GM12872 (cell line): Measurements from ENCODE around the gene TNC.

Source experiments
- TF ChIP-seq, protein P1 (sequence below): IDR thresholded peaks from 3 replicates; pipeline ENCODE4 v1.5.1; 2011; ENCODE audit warnings: low read depth, mild to moderate bottlenecking, low read length, moderate library complexity; ENCODE audit not compliant: insufficient read depth

Gene TNC

DNA sequence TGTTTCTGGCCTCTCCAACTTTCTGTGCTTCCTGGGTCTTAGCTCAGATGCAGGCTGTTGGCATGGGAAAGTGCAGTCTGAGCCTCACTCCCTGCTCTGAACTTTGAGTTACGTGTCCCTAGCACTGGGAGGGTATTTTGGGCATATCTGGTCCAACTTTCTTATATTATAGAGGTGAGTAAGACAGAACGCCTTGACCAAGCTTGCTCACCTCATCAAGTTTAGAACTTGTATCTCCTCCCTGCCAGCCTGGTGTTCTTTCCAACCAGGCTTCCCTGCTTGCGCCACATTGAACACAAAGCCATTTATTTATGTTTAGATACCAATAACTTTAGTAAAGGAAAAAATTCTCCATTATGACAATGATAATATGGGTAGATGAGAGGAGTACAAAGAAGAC, 33.2 kb downstream of the TNC start:
- TF ChIP-seq, protein P1, sequence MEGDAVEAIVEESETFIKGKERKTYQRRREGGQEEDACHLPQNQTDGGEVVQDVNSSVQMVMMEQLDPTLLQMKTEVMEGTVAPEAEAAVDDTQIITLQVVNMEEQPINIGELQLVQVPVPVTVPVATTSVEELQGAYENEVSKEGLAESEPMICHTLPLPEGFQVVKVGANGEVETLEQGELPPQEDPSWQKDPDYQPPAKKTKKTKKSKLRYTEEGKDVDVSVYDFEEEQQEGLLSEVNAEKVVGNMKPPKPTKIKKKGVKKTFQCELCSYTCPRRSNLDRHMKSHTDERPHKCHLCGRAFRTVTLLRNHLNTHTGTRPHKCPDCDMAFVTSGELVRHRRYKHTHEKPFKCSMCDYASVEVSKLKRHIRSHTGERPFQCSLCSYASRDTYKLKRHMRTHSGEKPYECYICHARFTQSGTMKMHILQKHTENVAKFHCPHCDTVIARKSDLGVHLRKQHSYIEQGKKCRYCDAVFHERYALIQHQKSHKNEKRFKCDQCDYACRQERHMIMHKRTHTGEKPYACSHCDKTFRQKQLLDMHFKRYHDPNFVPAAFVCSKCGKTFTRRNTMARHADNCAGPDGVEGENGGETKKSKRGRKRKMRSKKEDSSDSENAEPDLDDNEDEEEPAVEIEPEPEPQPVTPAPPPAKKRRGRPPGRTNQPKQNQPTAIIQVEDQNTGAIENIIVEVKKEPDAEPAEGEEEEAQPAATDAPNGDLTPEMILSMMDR: no peak

DNA sequence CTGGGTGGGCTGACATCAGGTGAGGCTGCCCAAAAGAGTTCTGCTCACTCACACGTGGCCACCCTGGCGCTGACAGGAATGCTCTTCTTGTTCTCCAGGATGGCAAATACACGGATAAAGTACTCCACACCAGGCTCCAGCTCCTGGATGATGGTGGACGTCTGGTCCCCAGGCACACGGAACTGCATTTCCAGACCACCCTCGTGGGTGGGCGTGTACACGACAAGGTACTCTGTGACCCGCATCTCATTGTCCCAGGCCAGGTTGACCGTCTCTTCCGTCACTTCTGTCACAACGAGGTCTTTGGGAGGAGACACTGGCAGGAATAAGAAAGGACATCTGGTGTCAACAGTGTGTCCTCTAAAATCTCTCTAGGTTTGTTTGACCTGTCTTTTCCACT, 33.8 kb downstream of the TNC start:
- TF ChIP-seq, protein P1: no peak

DNA sequence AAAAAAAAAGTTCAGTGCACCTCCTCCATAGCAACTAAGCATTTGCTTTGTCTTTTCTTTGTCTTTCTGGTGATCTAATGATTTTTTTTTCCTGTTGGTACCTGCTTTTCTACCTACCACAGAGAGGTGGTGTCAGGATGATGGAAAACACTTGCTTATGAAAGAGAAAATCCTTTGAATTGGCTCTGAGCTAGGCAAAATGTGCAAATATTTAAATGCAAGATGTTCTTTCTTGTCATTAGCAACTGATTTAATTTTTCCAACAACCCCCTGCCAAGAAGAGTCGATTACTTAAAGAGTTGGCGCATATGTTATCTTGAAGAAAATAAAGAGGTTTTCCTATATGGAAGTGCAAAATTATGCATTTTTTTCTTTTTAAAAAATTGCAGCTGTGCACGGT, 37.7 kb downstream of the TNC start:
- TF ChIP-seq, protein P1: no peak

DNA sequence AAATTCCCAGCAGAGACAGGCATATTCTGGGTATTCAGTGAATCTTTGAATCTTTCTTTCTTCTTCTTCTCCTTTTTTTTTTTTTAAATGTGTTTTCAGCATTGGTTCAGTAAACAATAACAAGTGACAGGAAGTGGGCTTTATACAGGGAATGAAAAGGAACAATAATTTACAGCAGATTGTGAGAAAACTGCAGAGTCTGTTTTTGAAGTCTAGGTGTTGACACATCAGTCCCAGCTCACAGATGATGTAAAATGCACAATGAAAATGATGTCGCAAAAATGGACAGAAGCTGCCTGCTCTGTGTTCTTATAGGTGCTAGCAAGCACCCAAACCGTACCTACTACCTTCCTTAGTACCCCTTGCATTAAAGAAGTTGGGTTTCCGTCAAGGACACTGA, 38.8 kb downstream of the TNC start:
- TF ChIP-seq, protein P1: no peak

DNA sequence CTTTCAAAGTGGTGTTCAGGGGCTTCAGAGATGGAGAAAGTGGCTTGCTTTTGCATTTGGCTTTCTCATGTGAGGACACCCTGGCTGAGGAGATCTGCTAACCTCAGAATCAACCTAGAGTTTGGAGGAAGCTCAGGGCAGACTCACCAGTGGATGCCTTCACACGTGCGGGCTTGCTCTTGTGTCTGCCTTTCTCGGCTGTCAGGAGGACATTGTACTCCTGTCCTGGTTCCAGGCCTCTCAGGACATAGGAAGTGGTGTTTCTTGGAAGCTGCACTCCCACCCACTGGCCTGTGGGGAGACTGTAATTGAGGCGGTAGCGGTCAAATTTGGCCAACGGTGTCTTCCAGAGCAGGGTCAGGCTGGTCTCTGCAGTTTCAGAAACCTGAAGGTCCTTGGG, 44.5 kb downstream of the TNC start:
- TF ChIP-seq, protein P1: no peak

DNA sequence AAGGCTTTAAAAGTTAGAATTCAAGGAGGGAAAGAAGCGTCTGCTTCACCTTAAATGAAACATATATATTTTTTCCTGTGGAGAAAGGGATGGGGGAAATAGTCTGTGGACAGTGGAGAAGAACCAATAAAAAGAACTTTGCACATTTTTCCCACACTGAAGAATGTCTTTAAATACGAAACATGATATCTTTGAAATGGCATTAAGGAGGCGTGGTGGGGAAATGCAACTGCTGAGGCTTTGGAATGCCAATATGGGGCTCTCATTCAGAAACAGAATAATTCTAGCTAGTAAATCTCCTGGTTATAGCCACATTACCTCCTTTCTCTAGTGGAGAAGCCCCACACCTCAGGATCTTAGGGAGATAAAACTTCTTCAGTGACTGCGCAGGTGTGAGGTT, 46.8 kb downstream of the TNC start:
- TF ChIP-seq, protein P1: no peak

DNA sequence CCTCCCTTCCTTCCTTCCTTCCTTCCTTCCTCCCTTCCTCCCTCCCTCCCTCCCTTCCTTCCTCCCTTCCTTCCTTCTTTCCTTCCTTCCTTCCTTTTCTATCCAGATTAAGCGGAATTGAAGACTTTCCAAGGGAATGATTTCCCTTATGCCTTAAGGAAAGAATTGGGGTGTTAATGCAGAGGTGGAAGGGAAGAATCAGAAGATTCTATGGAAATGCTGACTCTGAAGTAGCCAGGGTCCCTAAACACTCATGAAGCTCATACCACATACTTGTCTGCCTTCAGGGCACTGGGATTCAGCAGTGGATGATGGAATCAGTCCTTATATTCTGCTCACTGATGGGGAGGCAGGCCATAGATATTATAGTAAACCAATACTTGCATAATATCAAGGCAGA, 48.2 kb downstream of the TNC start:
- TF ChIP-seq, protein P1: no peak

DNA sequence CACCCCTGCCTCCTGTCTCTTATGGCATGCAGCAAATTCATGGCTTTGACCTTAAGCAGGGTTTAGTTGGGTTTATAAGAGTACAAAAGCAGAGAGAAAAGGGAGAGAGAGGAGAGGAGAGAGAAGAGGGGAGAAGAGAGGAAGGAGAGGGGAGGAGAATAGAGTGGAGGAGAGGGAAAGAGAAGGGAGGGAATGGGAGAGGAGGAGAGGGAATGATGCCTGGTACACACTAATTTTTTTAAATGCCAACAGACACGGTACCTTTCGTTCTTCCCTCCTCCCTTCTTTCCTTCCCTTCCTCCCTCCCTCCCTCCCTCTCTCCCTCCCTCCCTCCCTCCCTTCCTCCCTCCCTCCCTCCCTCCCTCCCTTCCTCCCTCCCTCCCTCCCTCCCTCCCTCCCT, 48.7 kb downstream of the TNC start:
- TF ChIP-seq, protein P1: no peak
